Liver (tissue), 9 donors: ENCODE data around the gene NLRP12. TPM values are rescaled to one million over a fixed set of nuclear protein-coding genes. Genes with fewer than 3 reads are reported as not detected.

ENCODE experiments used
- DNase-seq: peaks from one replicate; pipeline ENCODE4 v3.0.0-alpha.2; 2017; ENCODE audit warnings: low spot score
- H3K27ac ChIP-seq, 2 donors: one replicate each; pipeline ENCODE4 v1.7.0; 2013; ENCODE audit warnings: inconsistent platforms in 2 of 2, low read length in 2 of 2, control low read depth in 1 of 2, low read depth in 1 of 2, mild to moderate bottlenecking in 1 of 2
- H3K27me3 ChIP-seq, 4 donors: one replicate each; pipeline versions ENCODE4 v1.6.1 to v1.7.0; 2013; ENCODE audit warnings: low read length in 3 of 4, inconsistent platforms in 1 of 4, mild to moderate bottlenecking in 1 of 4, moderate library complexity in 1 of 4; ENCODE audit not compliant: control insufficient read depth in 4 of 4, insufficient read depth in 4 of 4
- H3K36me3 ChIP-seq, 4 donors: one replicate each; pipeline versions ENCODE4 v1.6.1 to v1.7.0; 2013; ENCODE audit warnings: low read length in 3 of 4, mild to moderate bottlenecking in 3 of 4, low read depth in 1 of 4, moderate library complexity in 1 of 4; ENCODE audit not compliant: control insufficient read depth in 4 of 4, insufficient read depth in 3 of 4
- H3K4me1 ChIP-seq, 4 donors: one replicate each; pipeline versions ENCODE4 v1.6.1 to v1.7.0; 2013; ENCODE audit warnings: low read length in 3 of 4, mild to moderate bottlenecking in 3 of 4, moderate library complexity in 1 of 4; ENCODE audit not compliant: control insufficient read depth in 4 of 4, insufficient read depth in 4 of 4
- H3K4me3 ChIP-seq, 3 donors: one replicate each; pipeline versions ENCODE4 v1.6.1 to v1.7.0; 2013; ENCODE audit warnings: low read length in 3 of 3, control low read depth in 1 of 3, low read depth in 1 of 3, mild to moderate bottlenecking in 1 of 3
- H3K9ac ChIP-seq, 2 donors: one replicate each; pipeline ENCODE4 v1.7.0; 2013; ENCODE audit warnings: low read length in 2 of 2, mild to moderate bottlenecking in 2 of 2, moderate library complexity in 2 of 2, control low read depth in 1 of 2, low read depth in 1 of 2
- H3K9me3 ChIP-seq, 4 donors: one replicate each; pipeline versions ENCODE4 v1.6.1 to v1.7.0; 2013; ENCODE audit warnings: low read length in 3 of 4; ENCODE audit not compliant: control insufficient read depth in 4 of 4
- ATF3 ChIP-seq: IDR thresholded peaks from 2 replicates; pipeline ENCODE4 v1.6.1; 2016; ENCODE audit warnings: antibody characterized with exemption
- CTCF ChIP-seq: fragments of 150-350 bp; IDR thresholded peaks from 2 replicates; pipeline ENCODE4 v1.5.1; 2017; ENCODE audit warnings: improper control_type of control experiment, low read depth, low read length; ENCODE audit not compliant: missing input control
- EGR1 ChIP-seq, 2 donors: IDR thresholded peaks; 2 replicates each; pipeline ENCODE4 v1.6.1; 2016 to 2018; ENCODE audit warnings: antibody characterized with exemption in 2 of 2, low read depth in 2 of 2
- FOXA1 ChIP-seq: IDR thresholded peaks from 2 replicates; pipeline ENCODE4 v1.6.1; 2016; ENCODE audit warnings: antibody characterized with exemption
- FOXA2 ChIP-seq: IDR thresholded peaks from 2 replicates; pipeline ENCODE4 v1.6.1; 2016; ENCODE audit warnings: antibody characterized with exemption
- GABPA ChIP-seq, 2 donors: IDR thresholded peaks in 1 of 2; conservative IDR thresholded peaks in 1 of 2; 2 replicates each; pipeline ENCODE4 v1.6.1; 2016; ENCODE audit warnings: antibody characterized with exemption in 2 of 2, mild to moderate bottlenecking in 1 of 2, moderate library complexity in 1 of 2
- HNF4A ChIP-seq, 2 donors: conservative IDR thresholded peaks; 2 replicates each; pipeline ENCODE4 v1.6.1; 2016; ENCODE audit warnings: antibody characterized with exemption in 2 of 2, mild to moderate bottlenecking in 2 of 2
- HNF4G ChIP-seq: IDR thresholded peaks from 2 replicates; pipeline ENCODE4 v1.6.1; 2016; ENCODE audit warnings: antibody characterized with exemption
- JUND ChIP-seq, 2 donors: IDR thresholded peaks; 2 replicates each; pipeline ENCODE4 v1.6.1; 2016; ENCODE audit warnings: antibody characterized with exemption in 2 of 2
- MAX ChIP-seq: IDR thresholded peaks from 2 replicates; pipeline ENCODE4 v1.6.1; 2016; ENCODE audit warnings: antibody characterized with exemption
- NR2F2 ChIP-seq: IDR thresholded peaks from 2 replicates; pipeline ENCODE4 v1.6.1; 2016; ENCODE audit warnings: antibody characterized with exemption
- RAD21 ChIP-seq, 2 donors: IDR thresholded peaks; 2 replicates each; pipeline ENCODE4 v1.6.1; 2016; ENCODE audit warnings: antibody characterized with exemption in 2 of 2, mild to moderate bottlenecking in 2 of 2
- RXRA ChIP-seq, 2 donors: IDR thresholded peaks; 2 replicates each; pipeline ENCODE4 v1.6.1; 2017 to 2018; ENCODE audit warnings: antibody characterized with exemption in 2 of 2, mild to moderate bottlenecking in 1 of 2
- SP1 ChIP-seq: IDR thresholded peaks from 2 replicates; pipeline ENCODE4 v1.6.1; 2018; ENCODE audit warnings: antibody characterized with exemption, mild to moderate bottlenecking
- TAF1 ChIP-seq: conservative IDR thresholded peaks from 2 replicates; pipeline ENCODE4 v1.6.1; 2016; ENCODE audit warnings: antibody characterized with exemption, mild to moderate bottlenecking
- YY1 ChIP-seq: IDR thresholded peaks from 2 replicates; pipeline ENCODE4 v1.6.1; 2016; ENCODE audit warnings: antibody characterized with exemption, mild to moderate bottlenecking
- ZBTB33 ChIP-seq: IDR thresholded peaks from 2 replicates; pipeline ENCODE4 v1.6.1; 2016; ENCODE audit warnings: antibody characterized with exemption
- WGBS: extraction: QIAGEN DNeasy Blood & Tissue Kit; methylation state at CpG from one replicate; pipeline ENCODE4 v1.1.7; 2013; 5-methylcytosine and 5-hydroxymethylcytosine counted together
- polyA plus RNA-seq, 2 donors: library from polyadenylated mRNA; stranded (reverse) in 1 of 2; unstranded in 1 of 2; fragments of 200-250 nt in 1 of 2; fragments of >200 nt in 1 of 2; fragmentation: Nextera tagmentation in 1 of 2; extraction: Ambion mirVana in 1 of 2; gene quantifications; one replicate each; pipeline versions ENCODE4 v1.2.1 to v1.2.3, GENCODE V29; 2013 to 2015
- total RNA-seq, 2 donors: library from RNA; depleted of rRNA; stranded (reverse); fragments of >200 nt; gene quantifications; one replicate each; pipeline ENCODE4 v1.2.3, GENCODE V29; 2014
- TF ChIP-seq, protein P1 (sequence below): IDR thresholded peaks from 2 replicates; pipeline ENCODE4 v1.6.1; 2016; ENCODE audit warnings: antibody characterized with exemption, mild to moderate bottlenecking
- donor health status: healthy.
- donor health status: healthy.
- donor health status: healthy.
- donor health status: healthy.
- donor health status: healthy.

The NLRP12 gene
- total and polyA plus RNA-seq, 4 donors: 0.10 to 1.8 (median 0.58) TPM

- Histone ChIP-seq H3K4me3 (no peak overlapping the region), H3K27me3 (no peaks in the 10 kb centered on the region), H3K27ac (no peak overlapping the region), H3K4me1 (no peaks in the 10 kb centered on the region), H3K9ac (no peak overlapping the region), H3K9me3 (no peaks in the 10 kb centered on the region), H3K36me3 (no peaks in the 10 kb centered on the region)
- no peak for TF ChIP-seq ZBTB33
- TF ChIP-seq HNF4G: no peak
- no peak for TF ChIP-seq FOXA1
- TF ChIP-seq SP1: no peak
- no peak for TF ChIP-seq FOXA2
- TF ChIP-seq MAX: no peak
- no peak for TF ChIP-seq GABPA (IDR thresholded peaks at IDR 0.05 in 1 of 2, conservative IDR thresholded peaks at IDR 0.05 in 1 of 2)
- TF ChIP-seq HNF4A (conservative IDR thresholded peaks at IDR 0.05): no peak
- TF ChIP-seq ATF3: no peak
- TF ChIP-seq JUND (IDR thresholded peaks at IDR 0.05): no peak
- TF ChIP-seq RXRA (IDR thresholded peaks at IDR 0.05): no peak
- TF ChIP-seq YY1: no peak
- no peak for TF ChIP-seq NR2F2
- TF ChIP-seq EGR1 (IDR thresholded peaks at IDR 0.05; ENCODE audit: low read depth in 2 of 2): no peak
- no peak for TF ChIP-seq CTCF
- TF ChIP-seq, protein P1, sequence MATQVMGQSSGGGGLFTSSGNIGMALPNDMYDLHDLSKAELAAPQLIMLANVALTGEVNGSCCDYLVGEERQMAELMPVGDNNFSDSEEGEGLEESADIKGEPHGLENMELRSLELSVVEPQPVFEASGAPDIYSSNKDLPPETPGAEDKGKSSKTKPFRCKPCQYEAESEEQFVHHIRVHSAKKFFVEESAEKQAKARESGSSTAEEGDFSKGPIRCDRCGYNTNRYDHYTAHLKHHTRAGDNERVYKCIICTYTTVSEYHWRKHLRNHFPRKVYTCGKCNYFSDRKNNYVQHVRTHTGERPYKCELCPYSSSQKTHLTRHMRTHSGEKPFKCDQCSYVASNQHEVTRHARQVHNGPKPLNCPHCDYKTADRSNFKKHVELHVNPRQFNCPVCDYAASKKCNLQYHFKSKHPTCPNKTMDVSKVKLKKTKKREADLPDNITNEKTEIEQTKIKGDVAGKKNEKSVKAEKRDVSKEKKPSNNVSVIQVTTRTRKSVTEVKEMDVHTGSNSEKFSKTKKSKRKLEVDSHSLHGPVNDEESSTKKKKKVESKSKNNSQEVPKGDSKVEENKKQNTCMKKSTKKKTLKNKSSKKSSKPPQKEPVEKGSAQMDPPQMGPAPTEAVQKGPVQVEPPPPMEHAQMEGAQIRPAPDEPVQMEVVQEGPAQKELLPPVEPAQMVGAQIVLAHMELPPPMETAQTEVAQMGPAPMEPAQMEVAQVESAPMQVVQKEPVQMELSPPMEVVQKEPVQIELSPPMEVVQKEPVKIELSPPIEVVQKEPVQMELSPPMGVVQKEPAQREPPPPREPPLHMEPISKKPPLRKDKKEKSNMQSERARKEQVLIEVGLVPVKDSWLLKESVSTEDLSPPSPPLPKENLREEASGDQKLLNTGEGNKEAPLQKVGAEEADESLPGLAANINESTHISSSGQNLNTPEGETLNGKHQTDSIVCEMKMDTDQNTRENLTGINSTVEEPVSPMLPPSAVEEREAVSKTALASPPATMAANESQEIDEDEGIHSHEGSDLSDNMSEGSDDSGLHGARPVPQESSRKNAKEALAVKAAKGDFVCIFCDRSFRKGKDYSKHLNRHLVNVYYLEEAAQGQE: no peak
- TF ChIP-seq TAF1: no peak
- no peak for TF ChIP-seq RAD21 (IDR thresholded peaks at IDR 0.05)
- WGBS: 41% methylated on average over 11 of the region's 11 CpGs
- DNase-seq: no peak
These were observed 38.8 kb downstream of the NLRP12 start for GRCh38 chr19:53785196-53785889.
